Activated CD8-positive, alpha-beta memory T cell treated with anti-CD3 and anti-CD28 coated beads for 36 hours (primary cell): Measurements from ENCODE around the gene OVOL1. TPM values are rescaled to one million over a fixed set of nuclear protein-coding genes. Genes with fewer than 3 reads are reported as not detected.

Experiments used
- CTCF ChIA-PET: fragments of 350-600 bp; sonication (Branson Sonifier 250); formaldehyde crosslinking; loops from one replicate; lab custom pipeline; 2021; ENCODE audit warnings: antibody characterized with exemption; lab: Charles Lee
- POLR2A ChIA-PET: fragments of 350-600 bp; sonication (Branson Sonifier 250); formaldehyde crosslinking; loops from one replicate; lab custom pipeline; 2021; ENCODE audit warnings: antibody characterized with exemption; lab: Charles Lee
- total RNA-seq, 2 experiments: library from RNA; stranded (reverse); gene quantifications; one replicate each; pipeline ENCODE4 v1.2.3, GENCODE V29; 2021

OVOL1 gene
- total RNA-seq, 2 experiments from 2014 or later, result not detected

- CTCF ChIA-PET, result interaction anchor here (0.6 to 3.6 kb wide), 3 partner anchors 18 to 41 kb away, joined by 4 to 24 read pairs (median 5); partner anchors contain the start of gene AP5B1
- POLR2A ChIA-PET, result no interaction called here
Observed at GRCh38 chr11:65821107-65821506, 34.2 kb downstream of the OVOL1 start.

- POLR2A ChIA-PET, result no interaction called here
- CTCF ChIA-PET, result interaction anchor here (0.8 to 3.6 kb wide), 4 partner anchors 10 to 46 kb away, joined by 3 to 24 read pairs (median 4); partner anchors contain the start of gene AP5B1
Observed at GRCh38 chr11:65822776-65823528, 36.1 kb downstream of the OVOL1 start.

- ChIA-PET POLR2A (interaction anchor here (0.6 kb wide), 1 partner anchor 35 kb away, joined by 3 read pairs; no protein-coding TSS in a partner anchor), CTCF (interaction anchor here (0.9 to 2.4 kb wide), 7 partner anchors 8 to 161 kb away, joined by 3 to 17 read pairs (median 4); partner anchors contain the start of gene KAT5)
Observed at GRCh38 chr11:65826984-65827735, 40.3 kb downstream of the OVOL1 start.

- POLR2A ChIA-PET, result no interaction called here
Observed at GRCh38 chr11:65829459-65829858, 42.6 kb downstream of the OVOL1 start.

GRCh38 chr11:65832231-65832630 is 45.4 kb downstream of the OVOL1 start:
- CTCF ChIA-PET, result interaction anchor here (0.9 to 3.6 kb wide), 4 partner anchors 14 to 55 kb away, joined by 3 to 21 read pairs (median 7); no protein-coding TSS in a partner anchor
- POLR2A ChIA-PET, result interaction anchor here (0.6 to 1.7 kb wide), 4 partner anchors 27 to 503 kb away, joined by 3 to 5 read pairs (median 3); partner anchors contain the start of genes MUS81 and RELA

More at GRCh38 chr11:65829459-65829858, 42.6 kb downstream of the OVOL1 start:
- CTCF ChIA-PET, result interaction anchor here (0.7 to 0.8 kb wide), 2 partner anchors 11 to 55 kb away, joined by 3 to 5 read pairs; no protein-coding TSS in a partner anchor

GRCh38 chr11:65833297-65834030 is 46.6 kb downstream of the OVOL1 start, which contains the start of gene SNX32:
TSS of gene SNX32 (plus strand) at chr11:65833963. CDS start at chr11:65834066, 103 bp downstream.
- ChIA-PET POLR2A (interaction anchor here (1.3 to 1.7 kb wide), 2 partner anchors 17 to 26 kb away, joined by 5 to 6 read pairs; partner anchors contain the start of gene MUS81), CTCF (interaction anchor here (0.9 to 3.6 kb wide), 7 partner anchors 10 to 121 kb away, joined by 3 to 21 read pairs (median 7); partner anchors contain the start of genes KAT5 and MUS81)

- POLR2A ChIA-PET, result interaction anchor here (1.3 to 1.7 kb wide), 2 partner anchors 16 to 25 kb away, joined by 5 to 6 read pairs; partner anchors contain the start of gene MUS81
Observed at GRCh38 chr11:65834202-65834601, 47.3 kb downstream of the OVOL1 start.

GRCh38 chr11:65842144-65842543 is 55.3 kb downstream of the OVOL1 start:
- CTCF ChIA-PET, result interaction anchor here (0.6 to 1.7 kb wide), 4 partner anchors 15 to 1005 kb away, joined by 3 to 5 read pairs (median 4); no protein-coding TSS in a partner anchor
- POLR2A ChIA-PET, result no interaction called here

More at GRCh38 chr11:65834202-65834601, 47.3 kb downstream of the OVOL1 start:
- CTCF ChIA-PET, result interaction anchor here (0.9 to 3.6 kb wide), 5 partner anchors 16 to 122 kb away, joined by 3 to 21 read pairs (median 8); partner anchors contain the start of gene KAT5

- POLR2A ChIA-PET, result interaction anchor here (0.9 kb wide), 1 partner anchor 9 kb away, joined by 3 read pairs; no protein-coding TSS in a partner anchor
- CTCF ChIA-PET, result interaction anchor here (0.6 to 1.7 kb wide), 4 partner anchors 31 to 1113 kb away, joined by 3 to 4 read pairs (median 4); no protein-coding TSS in a partner anchor
Observed at GRCh38 chr11:65843811-65844210, 56.9 kb downstream of the OVOL1 start.

- ChIA-PET POLR2A (no interaction called here), CTCF (interaction anchor here (0.6 kb wide), 1 partner anchor 31 kb away, joined by 3 read pairs; no protein-coding TSS in a partner anchor)
Observed at GRCh38 chr11:65844231-65844872, 57.5 kb downstream of the OVOL1 start.

Other genes with a start within 250 kb of the OVOL1 start
- gene LTBP3, start 228.7 kb upstream of the OVOL1 start, total RNA-seq, result 10 to 100 TPM; 35.5 to 36.3 TPM
- gene ZNRD2, start 216.6 kb upstream of the OVOL1 start, total RNA-seq, result 10 to 100 TPM; 76.7 to 78.2 TPM
- gene FAM89B, start 214.5 kb upstream of the OVOL1 start, total RNA-seq, result 10 to 100 TPM; 30.3 to 31.1 TPM
- 100 to 1,000 TPM; 115 to 120 TPM for gene EHBP1L1, start 211.0 kb upstream of the OVOL1 start, total RNA-seq
- under 1 TPM; 0.34 to 0.46 TPM for gene KCNK7, start 191.3 kb upstream of the OVOL1 start, total RNA-seq
- 10 to 100 TPM; 64.8 to 65.9 TPM for gene MAP3K11, start 172.8 kb upstream of the OVOL1 start, total RNA-seq
- 10 to 100 TPM; 41.0 to 46.6 TPM for gene PCNX3, start 171.3 kb upstream of the OVOL1 start, total RNA-seq
- 100 to 1,000 TPM; 141 to 143 TPM for gene SIPA1, start 149.0 kb upstream of the OVOL1 start, total RNA-seq
- gene RELA, start 124.1 kb upstream of the OVOL1 start, total RNA-seq, result 10 to 100 TPM; 78.9 to 80.2 TPM
- 10 to 100 TPM; 64.8 to 72.7 TPM for gene KAT5, start 74.8 kb upstream of the OVOL1 start, total RNA-seq
- 100 to 1,000 TPM; 116 to 130 TPM for gene RNASEH2C, start 66.3 kb upstream of the OVOL1 start, total RNA-seq
- gene AP5B1, start 6.1 kb upstream of the OVOL1 start, total RNA-seq, result 10 to 100 TPM; 19.1 to 19.7 TPM
- gene SNX32, start 46.9 kb downstream of the OVOL1 start, total RNA-seq, result 1 to 10 TPM; 3.0 to 3.3 TPM
- 1,000 to 10,000 TPM; 1,167 to 1,207 TPM for gene CFL1, start 71.1 kb downstream of the OVOL1 start, total RNA-seq
- gene MUS81, start 73.4 kb downstream of the OVOL1 start, total RNA-seq, result 10 to 100 TPM; 82.0 to 82.9 TPM
- 1 to 10 TPM; 3.7 to 5.7 TPM for gene EFEMP2, start 85.7 kb downstream of the OVOL1 start, total RNA-seq
- 10 to 100 TPM; 48.9 to 51.7 TPM for gene CTSW, start 92.8 kb downstream of the OVOL1 start, total RNA-seq
- gene FIBP, start 101.4 kb downstream of the OVOL1 start, total RNA-seq, result 100 to 1,000 TPM; 119 to 132 TPM
- 10 to 100 TPM; 77.7 to 81.8 TPM for gene CCDC85B, start 103.6 kb downstream of the OVOL1 start, total RNA-seq
- 10 to 100 TPM; 23.0 to 24.7 TPM for gene FOSL1, start 113.3 kb downstream of the OVOL1 start, total RNA-seq
- gene C11orf68, start 132.0 kb downstream of the OVOL1 start, total RNA-seq, result 10 to 100 TPM; 15.2 to 18.2 TPM
- gene DRAP1, start 132.4 kb downstream of the OVOL1 start, total RNA-seq, result 100 to 1,000 TPM in 1 of 2 experiments, 10 to 100 TPM in 1; 99.6 to 102 TPM
- not detected for gene TSGA10IP, start 158.4 kb downstream of the OVOL1 start, total RNA-seq
- 10 to 100 TPM; 65.4 to 70.1 TPM for gene SART1, start 174.7 kb downstream of the OVOL1 start, total RNA-seq
- 10 to 100 TPM; 73.9 to 80.6 TPM for gene EIF1AD, start 215.1 kb downstream of the OVOL1 start, total RNA-seq
- gene BANF1, start 215.4 kb downstream of the OVOL1 start, total RNA-seq, result 100 to 1,000 TPM; 243 to 253 TPM
- not detected for gene CST6, start 224.9 kb downstream of the OVOL1 start, total RNA-seq
- gene CATSPER1, start 239.4 kb downstream of the OVOL1 start, total RNA-seq, result not detected